Activated naive CD4-positive, alpha-beta T cell treated with anti-CD3 and anti-CD28 coated beads, Interleukin-2, amount 50 U/mL, for 72 hours (primary cell): Measurements from ENCODE around the gene HUNK. TPM values are rescaled to one million over a fixed set of nuclear protein-coding genes. Genes with fewer than 3 reads are reported as not detected.

Source experiments
- ATAC-seq, 2 donors: fragments of 150-1000 bp; cut with Tn5 transposase; 2 replicates each; pipeline ENCODE4 v1.10.0; 2021; ENCODE audit warnings: mild to moderate bottlenecking in 2 of 2, moderate library complexity in 2 of 2
- DNase-seq, 2 donors: peaks; one replicate each; pipeline ENCODE4 v3.0.0; 2021 to 2022; ENCODE audit warnings: low spot score in 2 of 2
- H3K27ac Mint-ChIP-seq, 2 donors: one replicate each; pipeline ENCODE4 v1.8.0; 2022; ENCODE audit warnings: mild to moderate bottlenecking in 2 of 2, mixed read lengths in 2 of 2
- H3K36me3 Mint-ChIP-seq, 2 donors: one replicate each; pipeline ENCODE4 v1.8.0; 2022; ENCODE audit warnings: mixed read lengths in 2 of 2
- H3K9me3 Mint-ChIP-seq, 2 donors: one replicate each; pipeline ENCODE4 v1.8.0; 2022; ENCODE audit warnings: mixed read lengths in 2 of 2
- total RNA-seq, 2 donors: library from RNA; stranded (reverse); gene quantifications; one replicate each; pipeline ENCODE4 v1.2.3, GENCODE V29; 2022

Gene HUNK
- total RNA-seq, 2 donors from 2014 or later: 0.23 TPM; not detected in 1

- H3K9me3 Mint-ChIP-seq: no peaks in the 10 kb centered on the region
- no peak overlapping the region for H3K27ac Mint-ChIP-seq
- H3K36me3 Mint-ChIP-seq: no peaks in the 10 kb centered on the region
- DNase-seq (no peak), ATAC-seq (no peak)
Measured at GRCh38 chr21:31905503-31906451, 33.0 kb downstream of the HUNK start.

- Mint-ChIP-seq H3K36me3 (no peaks in the 10 kb centered on the region), H3K27ac (no peak overlapping the region), H3K9me3 (no peaks in the 10 kb centered on the region)
- ATAC-seq: no peak
- no peak for DNase-seq
Measured at GRCh38 chr21:31908106-31909031, 35.5 kb downstream of the HUNK start.

DNA sequence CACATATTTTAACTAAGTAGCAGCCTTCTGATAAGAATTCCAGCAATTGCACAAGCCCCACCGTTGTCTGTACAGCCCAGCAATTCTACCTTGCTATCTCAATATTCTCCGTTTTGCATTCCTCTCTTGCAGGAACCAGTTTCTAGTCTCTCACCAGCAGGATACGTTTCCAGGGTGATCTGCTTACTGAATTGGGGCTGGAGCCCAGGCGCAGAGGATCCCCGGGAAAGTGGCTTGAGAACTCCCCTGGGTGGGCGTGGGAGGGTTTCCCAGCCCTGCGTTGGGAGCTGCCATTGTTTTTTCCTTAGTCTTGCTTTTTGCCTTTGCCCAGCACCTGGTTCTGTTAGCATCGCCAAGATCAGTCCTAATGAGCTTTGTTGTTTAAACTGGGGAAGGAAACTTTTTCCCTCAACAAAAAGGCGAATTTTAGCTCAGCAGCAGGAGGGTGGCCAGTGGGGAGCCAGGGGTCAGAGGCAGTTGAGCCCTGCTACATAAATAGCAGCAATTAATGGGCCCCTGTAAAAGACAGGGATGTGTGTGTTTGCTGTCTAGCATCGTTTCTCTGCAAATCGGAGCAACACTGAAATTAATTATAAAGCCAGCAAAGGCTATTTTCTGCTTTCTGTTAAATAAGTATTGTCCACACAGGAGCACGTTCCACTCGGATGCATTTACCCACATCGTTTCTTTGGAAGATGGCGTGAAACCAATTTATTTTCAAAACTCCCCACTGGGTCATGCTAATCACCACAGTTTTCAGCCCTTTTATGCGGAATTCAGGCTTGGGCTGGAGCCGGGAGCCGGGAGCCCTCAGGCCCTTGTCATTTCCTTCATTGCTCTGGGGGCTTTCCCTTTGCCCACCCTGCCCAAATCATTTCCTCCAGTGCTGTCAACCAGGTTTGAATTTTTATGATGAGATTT is 36.6 kb downstream of the HUNK start:
- no peaks in the 10 kb centered on the region for H3K9me3 Mint-ChIP-seq
- no peak overlapping the region for H3K27ac Mint-ChIP-seq
- DNase-seq: no peak
- H3K36me3 Mint-ChIP-seq: no peaks in the 10 kb centered on the region
- ATAC-seq: no peak

- ATAC-seq: no peak
- H3K9me3 Mint-ChIP-seq: no peaks in the 10 kb centered on the region
- DNase-seq: no peak
- H3K36me3 Mint-ChIP-seq: no peaks in the 10 kb centered on the region
- H3K27ac Mint-ChIP-seq: no peak overlapping the region
Measured at GRCh38 chr21:31910074-31910470, 37.3 kb downstream of the HUNK start.

DNA sequence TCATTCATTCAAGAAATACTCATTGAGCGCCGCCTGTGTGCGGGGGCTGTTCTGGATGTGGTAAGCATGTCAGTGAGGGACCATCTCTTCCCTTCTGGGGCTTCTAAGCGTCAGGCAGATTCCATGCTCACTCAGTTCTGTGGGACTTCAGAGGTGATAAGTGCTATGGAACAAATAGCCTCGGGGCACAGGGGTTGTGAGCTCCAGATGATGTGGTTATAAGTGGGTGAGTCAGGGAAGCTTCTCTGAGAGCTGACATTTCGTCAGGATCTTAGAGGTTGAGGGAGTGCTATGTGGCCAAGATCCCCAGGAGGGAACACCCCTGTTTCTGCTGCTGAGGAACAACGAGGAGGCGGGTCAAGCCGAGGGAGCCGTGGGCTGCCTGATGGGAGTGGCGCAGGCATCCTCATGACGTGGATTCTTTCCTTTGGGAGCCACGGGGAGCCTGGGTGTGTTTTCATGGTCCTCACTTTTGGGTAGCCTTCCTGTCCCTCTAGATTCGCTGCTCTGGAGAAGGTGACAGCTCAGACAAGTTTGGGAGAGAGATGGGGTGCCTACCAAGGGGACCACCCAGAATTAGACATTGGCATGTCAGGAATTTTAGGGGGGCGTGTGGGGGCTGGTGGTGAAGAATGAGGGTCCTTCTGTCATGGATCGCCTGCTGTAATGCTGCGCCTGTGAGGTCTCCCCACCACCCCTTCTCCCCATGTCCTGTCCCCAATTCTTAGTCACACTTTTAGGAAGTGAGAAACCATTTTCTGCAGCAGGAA is 38.5 kb downstream of the HUNK start:
- ATAC-seq (no peak), DNase-seq (no peak)
- Mint-ChIP-seq H3K27ac (no peak overlapping the region), H3K36me3 (no peaks in the 10 kb centered on the region), H3K9me3 (no peaks in the 10 kb centered on the region)

- no peaks in the 10 kb centered on the region for H3K36me3 Mint-ChIP-seq
- ATAC-seq (no peak), DNase-seq (no peak)
- no peaks in the 10 kb centered on the region for H3K9me3 Mint-ChIP-seq
- H3K27ac Mint-ChIP-seq: no peak overlapping the region
Measured at GRCh38 chr21:31912501-31912900, 39.7 kb downstream of the HUNK start.

DNA sequence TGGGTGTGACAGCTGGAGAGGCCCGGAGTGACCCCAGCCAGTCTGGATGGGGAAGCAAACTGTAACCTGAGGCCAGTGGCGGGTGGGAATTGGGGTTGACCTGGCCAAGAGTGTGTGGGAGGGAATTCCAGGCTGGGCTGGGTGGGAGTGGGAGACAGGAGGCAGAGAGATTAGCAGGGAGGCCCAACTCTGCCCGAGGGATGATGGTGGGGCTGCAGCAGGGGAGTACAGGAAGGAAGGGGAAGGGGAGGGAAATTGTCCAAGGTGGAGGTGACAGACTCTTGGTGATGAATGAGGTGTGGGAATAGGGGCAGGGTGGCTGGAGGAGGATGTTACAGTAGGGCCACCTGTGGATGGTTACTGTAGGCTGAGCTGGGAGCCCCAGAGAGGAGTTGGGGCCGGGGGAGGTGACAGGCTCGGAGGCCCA is 40.4 kb downstream of the HUNK start:
- H3K9me3 Mint-ChIP-seq: no peaks in the 10 kb centered on the region

DNA sequence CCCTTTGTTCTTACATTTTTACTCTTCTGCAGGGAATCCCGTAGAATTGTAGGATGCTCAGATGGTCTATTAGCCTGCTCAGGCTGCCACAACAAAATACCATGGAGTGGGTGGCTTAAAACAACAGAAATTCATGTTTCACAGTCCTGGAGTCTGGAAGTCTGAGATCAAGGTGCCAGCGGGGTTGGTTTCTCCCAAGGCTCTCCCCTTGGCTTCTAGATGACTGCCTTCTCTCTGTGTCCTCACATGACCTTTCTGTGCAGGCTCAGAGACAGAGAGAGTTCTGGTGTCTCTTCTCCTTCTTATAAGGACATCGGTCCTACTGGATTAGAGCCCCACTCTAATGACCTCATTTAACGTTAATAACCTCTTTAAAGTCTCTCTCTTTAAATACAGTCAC is 41.7 kb downstream of the HUNK start:
- H3K27ac Mint-ChIP-seq: no peak overlapping the region
- DNase-seq (no peak), ATAC-seq (no peak)
- no peaks in the 10 kb centered on the region for H3K36me3 Mint-ChIP-seq
- no peaks in the 10 kb centered on the region for H3K9me3 Mint-ChIP-seq

More for the DNA sequence above, 40.4 kb downstream of the HUNK start:
- DNase-seq (no peak), ATAC-seq (no peak)
- Mint-ChIP-seq H3K36me3 (no peaks in the 10 kb centered on the region), H3K27ac (no peak overlapping the region)

DNA sequence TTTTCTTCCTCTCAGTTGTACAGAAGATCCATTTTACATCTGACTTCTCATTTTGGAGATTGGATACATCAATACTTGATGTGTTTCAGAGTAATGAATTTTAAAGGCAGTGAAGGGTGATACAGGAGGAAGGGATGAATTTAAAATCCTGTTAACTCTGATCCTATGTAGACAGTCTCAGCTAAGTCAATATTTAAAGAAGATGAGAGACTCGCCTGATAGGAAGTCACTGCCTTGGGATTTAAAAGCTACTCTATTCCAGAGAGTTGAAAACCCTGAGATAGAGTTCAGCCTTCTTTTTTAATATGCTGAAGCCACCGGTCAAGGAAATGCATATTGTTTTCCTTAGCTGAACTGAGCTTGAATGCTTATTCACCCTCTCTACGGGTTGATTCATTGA is 42.7 kb downstream of the HUNK start:
- no peak for DNase-seq
- Mint-ChIP-seq H3K36me3 (no peaks in the 10 kb centered on the region), H3K9me3 (no peaks in the 10 kb centered on the region), H3K27ac (no peak overlapping the region)
- ATAC-seq: no peak

DNA sequence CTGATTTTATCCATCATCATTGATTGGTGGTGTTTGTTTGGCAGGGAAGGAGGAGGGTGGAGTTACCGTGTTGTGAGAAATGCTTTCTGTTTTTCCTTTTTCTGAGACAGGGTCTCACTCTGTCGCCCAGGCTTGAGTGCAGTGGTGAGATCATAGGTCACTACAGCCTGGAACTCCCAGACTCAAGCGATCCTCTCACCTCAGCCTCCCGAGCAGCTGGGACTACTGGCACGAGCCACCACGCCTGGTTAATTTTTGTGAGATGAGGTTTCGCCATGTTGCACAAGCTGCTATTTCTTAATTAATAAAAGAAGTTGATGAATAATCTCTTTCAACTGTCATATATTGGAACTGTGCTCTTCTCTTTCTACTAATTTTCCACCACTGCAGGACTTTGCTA is 44.3 kb downstream of the HUNK start:
- no peaks in the 10 kb centered on the region for H3K9me3 Mint-ChIP-seq
- no peak for ATAC-seq
- DNase-seq: no peak
- no peaks in the 10 kb centered on the region for H3K36me3 Mint-ChIP-seq
- H3K27ac Mint-ChIP-seq: no peak overlapping the region

- ATAC-seq: no peak
- H3K9me3 Mint-ChIP-seq: no peaks in the 10 kb centered on the region
Measured at GRCh38 chr21:31918250-31918775, 45.5 kb downstream of the HUNK start.

GRCh38 chr21:31920275-31920674 is 47.5 kb downstream of the HUNK start:
- no peaks in the 10 kb centered on the region for H3K9me3 Mint-ChIP-seq
- ATAC-seq (no peak), DNase-seq (no peak)
- H3K27ac Mint-ChIP-seq: no peak overlapping the region
- no peaks in the 10 kb centered on the region for H3K36me3 Mint-ChIP-seq

More at GRCh38 chr21:31918250-31918775, 45.5 kb downstream of the HUNK start:
- DNase-seq: no peak
- no peak overlapping the region for H3K27ac Mint-ChIP-seq
- no peaks in the 10 kb centered on the region for H3K36me3 Mint-ChIP-seq

- no peak for ATAC-seq
- H3K27ac Mint-ChIP-seq: no peak overlapping the region
Measured at GRCh38 chr21:31921079-31921478, 48.3 kb downstream of the HUNK start.

GRCh38 chr21:31922881-31923280 is 50.1 kb downstream of the HUNK start:
- ATAC-seq (no peak), DNase-seq (no peak)
- Mint-ChIP-seq H3K27ac (no peak overlapping the region), H3K9me3 (peaks cover 4 to 5% of the 10 kb centered on the region in 2 donors), H3K36me3 (no peaks in the 10 kb centered on the region)

More at GRCh38 chr21:31921079-31921478, 48.3 kb downstream of the HUNK start:
- no peaks in the 10 kb centered on the region for H3K9me3 Mint-ChIP-seq
- no peaks in the 10 kb centered on the region for H3K36me3 Mint-ChIP-seq
- DNase-seq: no peak

DNA sequence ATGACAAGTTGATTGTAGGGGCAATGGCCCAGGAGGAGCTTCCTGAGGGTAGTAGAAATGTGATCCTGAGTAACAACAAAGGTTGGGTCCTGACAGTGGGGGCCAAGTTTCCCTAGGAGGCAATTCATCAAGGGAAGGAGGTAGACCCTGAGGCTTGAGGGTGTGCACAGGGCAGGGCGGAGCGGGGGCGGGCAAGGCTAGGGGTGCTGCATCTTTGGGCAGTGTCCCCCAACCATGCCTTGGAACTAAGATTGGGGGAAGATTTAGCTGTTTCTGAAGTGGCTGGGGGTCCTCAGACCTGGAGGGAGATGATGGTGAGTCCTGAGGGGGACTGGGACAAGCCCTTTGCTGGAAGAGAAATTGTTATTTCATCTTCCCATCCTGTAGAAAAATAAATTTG is 50.9 kb downstream of the HUNK start:
- peaks cover 4 to 5% of the 10 kb centered on the region in 2 donors for H3K9me3 Mint-ChIP-seq
- no peaks in the 10 kb centered on the region for H3K36me3 Mint-ChIP-seq
- ATAC-seq (no peak), DNase-seq (no peak)
- H3K27ac Mint-ChIP-seq: no peak overlapping the region
